COR-L47 (cell line): ENCODE data around the gene STK4.

Experiments
- DNase-seq: peaks from one replicate; lab custom pipeline; 2025; lab: John Stamatoyannopoulos, UW

Gene STK4

DNA sequence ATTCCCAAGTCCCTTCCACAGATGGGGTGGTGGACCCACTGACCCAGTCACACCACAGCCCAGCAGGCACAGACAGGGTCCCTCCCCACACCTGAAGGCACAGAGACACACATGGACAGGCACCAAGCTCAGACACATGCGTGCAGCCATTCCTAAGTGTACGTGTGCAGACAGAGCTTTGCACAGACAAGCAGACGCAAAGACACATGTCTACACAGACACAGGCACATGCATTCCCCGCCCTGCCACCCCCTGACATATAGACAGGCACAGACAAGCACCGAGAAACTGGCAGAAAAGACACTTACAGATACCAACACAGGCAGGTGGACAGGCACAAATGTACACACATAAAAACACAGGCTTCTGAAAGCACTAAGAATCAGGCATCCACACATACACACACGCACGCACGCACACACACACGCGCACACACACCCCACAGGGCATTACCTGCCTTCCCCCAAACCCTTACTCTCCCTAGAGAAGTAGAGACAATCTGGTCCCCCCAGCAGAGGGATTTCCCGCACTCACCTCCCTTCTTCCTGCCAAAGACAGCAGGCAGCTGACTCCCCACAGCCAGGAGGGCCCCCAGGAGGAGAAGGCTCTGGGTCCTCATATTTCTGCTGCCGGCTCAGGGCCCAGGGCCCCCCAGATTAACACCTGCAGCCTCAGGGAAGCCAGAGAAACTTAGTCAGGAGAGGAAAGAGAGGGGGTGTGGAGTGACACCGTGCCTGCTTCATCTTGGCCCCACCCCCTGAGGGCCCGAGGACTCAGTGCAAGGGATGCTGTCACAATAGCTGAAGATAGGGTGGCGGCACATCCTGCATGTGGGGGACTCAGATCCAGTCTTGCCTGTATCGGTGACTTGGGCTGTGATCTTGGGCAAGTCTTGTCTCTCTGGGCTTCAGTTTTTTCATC, 148.4 kb downstream of the STK4 start, which contains the start of gene WFDC5:
Gene WFDC5 (minus strand): TSS at position 710 of the 921 bp plus-strand sequence. CDS start 91 bp downstream, at position 619.
- DNase-seq = no peak

DNA sequence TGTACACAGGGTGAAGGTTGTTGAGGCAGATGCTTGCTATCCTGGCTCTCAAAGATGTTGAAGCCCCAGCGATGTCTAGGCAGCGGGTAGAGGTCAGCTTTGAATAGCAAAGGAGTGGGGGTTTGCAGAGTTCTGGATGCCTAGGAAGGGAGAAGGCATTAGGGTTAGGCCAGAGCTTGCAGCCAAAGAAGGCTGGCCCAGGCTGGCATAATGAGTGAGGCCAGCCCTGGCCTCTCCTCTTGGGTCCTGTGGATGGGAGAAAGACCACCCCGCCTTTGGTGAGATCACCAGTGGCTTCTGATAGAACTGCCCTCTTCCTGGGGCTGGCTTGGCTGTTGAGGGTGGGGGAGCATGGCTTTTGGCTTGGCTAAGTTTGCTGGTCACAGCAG, 149.1 kb downstream of the STK4 start:
- DNase-seq = no peak

DNA sequence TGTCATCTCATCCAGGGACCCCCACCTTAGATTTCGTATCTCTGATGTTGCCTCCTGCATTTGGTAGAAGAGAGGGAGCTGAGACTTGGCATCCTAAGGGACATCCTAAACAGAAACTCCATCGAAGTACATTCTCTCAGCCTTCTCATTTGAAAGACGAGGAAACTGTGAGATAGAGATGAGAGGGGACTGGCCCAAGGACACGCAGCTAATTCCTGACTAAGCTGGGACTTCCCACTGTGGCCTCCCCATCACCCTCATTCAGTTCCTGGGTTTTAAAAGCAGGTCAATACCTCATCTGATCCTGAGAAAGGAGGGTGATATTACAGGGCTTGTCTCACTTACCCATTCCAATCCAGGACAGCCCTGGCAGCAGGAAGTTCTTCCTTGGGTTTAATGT, 149.5 kb downstream of the STK4 start:
- no peak for DNase-seq

DNA sequence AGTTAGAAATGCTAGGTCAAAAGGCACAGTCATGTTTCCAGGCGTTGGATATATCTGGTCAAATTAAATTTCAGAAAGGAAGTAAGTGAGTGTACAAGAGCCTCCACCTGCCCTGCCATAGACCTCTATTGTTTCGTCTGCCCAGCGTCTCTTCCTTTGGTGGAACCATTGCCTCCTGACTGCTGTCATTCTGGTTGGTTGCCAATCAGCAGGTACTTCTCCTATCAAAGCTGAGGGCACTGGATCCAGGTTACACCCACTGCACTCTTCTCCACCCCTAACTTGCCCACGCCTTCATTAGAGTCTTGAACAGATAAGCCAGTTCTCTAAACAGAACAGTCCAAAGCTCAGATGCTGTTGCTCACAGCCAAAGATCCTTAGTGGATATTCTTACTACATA, 151.3 kb downstream of the STK4 start:
- no peak for DNase-seq

DNA sequence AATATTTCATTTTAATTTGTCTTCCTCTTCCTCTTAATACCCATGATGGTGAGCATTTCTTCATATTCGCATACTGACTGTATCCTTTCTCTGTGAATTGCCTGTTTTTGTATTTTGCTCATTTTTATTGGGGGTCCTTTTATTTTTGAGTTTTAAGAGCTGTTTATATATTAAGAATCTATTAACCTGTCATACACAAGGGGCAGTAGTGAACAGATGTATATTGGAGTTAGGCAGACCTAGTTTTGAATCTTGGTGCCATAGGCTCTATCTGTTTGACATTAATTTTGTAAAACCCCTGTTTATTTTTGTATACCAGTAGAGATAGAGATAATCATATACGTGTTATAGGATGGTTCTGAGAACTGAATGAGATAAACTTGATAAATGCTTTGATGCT, 151.7 kb downstream of the STK4 start:
- no peak for DNase-seq

DNA sequence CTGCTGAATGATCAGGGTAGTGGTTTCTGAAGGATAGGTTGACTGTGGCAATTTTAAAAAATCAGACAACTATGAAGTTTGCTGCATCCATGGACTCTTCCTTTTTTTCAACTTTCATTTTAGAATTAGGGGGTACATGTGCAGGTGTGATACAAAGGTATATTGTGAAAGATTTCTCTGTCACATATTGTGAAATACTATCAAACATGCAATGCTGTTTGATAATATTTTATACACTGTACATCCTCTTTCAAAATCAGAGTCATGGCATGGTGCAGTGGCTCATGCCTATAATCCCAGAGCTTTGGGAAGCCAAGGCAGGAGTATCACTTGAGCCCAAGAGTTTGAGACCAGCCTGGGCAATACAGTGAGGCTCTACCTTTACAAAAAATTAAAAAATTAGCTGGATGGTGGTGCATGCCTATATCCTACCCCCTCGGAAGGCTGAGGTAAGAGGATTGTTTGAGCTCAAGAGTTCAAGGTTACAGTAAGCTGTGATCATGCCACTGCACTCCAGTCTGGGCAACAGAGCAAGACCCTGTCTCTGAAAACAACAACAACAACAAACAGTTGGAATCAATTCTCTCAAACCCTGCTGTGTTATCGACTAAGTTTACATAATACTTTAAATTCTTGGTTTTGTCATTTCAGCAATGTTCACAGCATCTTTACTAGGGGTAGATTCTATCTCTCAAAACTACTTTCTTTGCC, 153.4 kb downstream of the STK4 start:
- no peak for DNase-seq

DNA sequence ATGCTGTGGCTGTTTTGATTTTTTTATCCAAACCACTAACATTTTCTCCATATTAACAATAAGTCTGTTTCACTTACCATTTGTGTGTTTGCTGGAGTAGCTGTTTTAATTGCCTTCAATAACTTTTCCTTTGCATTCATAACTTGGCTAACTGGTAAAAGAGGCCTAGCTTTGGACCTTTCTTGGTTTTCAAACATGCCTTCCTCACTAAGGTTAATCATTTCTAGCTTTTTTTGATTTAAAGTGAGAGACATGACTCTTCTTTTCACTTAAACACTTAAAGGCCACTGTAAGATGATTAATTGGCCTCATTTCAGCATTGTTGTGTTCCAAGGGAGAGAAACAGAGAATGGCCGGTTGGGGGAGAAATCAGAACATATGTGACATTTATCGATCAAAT, 155.1 kb downstream of the STK4 start:
- DNase-seq = no peak

DNA sequence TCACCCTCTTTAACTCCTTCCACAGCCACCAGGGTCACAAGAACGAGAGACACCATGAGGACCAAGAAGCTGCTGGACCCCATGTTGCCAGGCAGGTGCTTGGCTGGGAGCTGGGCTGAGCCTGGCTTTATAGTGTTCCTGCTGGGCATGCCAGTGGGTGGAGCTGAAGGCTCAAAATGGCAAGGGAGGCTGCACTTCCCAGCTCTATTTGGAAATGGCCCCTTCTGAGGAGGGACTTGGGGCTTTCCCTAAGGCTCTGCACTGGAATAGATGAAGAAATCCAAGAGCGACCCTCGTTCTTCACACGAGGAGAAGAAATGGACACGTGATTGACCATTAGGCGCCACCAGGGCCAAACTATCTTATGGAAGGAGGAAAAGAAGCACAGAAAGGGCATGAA, 158.1 kb downstream of the STK4 start, which contains the start of gene WFDC12:
Gene WFDC12 (minus strand): TSS at position 101 of the 400 bp plus-strand sequence. CDS start 18 bp downstream, at position 83.
- no peak for DNase-seq

DNA sequence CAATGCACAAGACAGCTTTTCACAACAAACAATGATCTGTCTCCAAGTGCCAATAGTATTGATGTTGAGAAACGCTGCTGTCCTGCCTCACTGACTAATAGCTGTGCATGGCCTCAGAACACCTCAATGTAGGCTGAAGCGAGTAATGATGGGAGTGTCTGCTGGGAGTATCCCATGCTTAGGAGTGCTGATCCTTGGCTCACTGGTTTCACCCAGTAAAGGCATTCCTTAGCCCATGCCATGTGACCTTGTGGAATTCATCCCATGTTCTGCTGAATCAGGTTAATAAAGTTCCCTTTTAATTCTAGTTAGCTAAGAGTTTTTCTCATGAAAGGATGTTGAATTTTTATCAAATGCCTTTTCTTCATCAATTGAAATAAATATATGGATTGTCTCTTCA, 161.8 kb downstream of the STK4 start:
- DNase-seq = no peak
